ENCODE data around the gene EIF4G3. TPM values are rescaled to one million over a fixed set of nuclear protein-coding genes. Genes with fewer than 3 reads are reported as not detected.

Gene EIF4G3
- total and polyA plus RNA-seq, 9 of the 15 experiments (the other 6 are each of a cell fraction or from before 2014, with no cell fraction given): 6.7 to 40.5 (median 32.1) TPM

GRCh38 chr1:20848162-20848561 is 328.5 kb downstream of the EIF4G3 start (continued):
- TF ChIP-seq MGA (IDR thresholded peaks at IDR 0.05) (no peak), CLOCK (CRISPR knock-in tag; IDR thresholded peaks at IDR 0.05; ENCODE audit: borderline replicate concordance) (no peak), ZNF282 (CRISPR knock-in tag; IDR thresholded peaks at IDR 0.05) (no peak), RFX1 (IDR thresholded peaks at IDR 0.05) (no peak), ZNF277 (CRISPR knock-in tag; IDR thresholded peaks at IDR 0.05; ENCODE audit: borderline replicate concordance) (no peak), PHTF2 (CRISPR knock-in tag; IDR thresholded peaks at IDR 0.05) (no peak), PRPF4 (IDR thresholded peaks at IDR 0.05; ENCODE audit: insufficient read depth, low read depth, low read length, poor library complexity, severe bottlenecking) (no peak), HCFC1 (IDR thresholded peaks at IDR 0.05; ENCODE audit: low read depth, low read length) (no peak)

Data from K562 (cell line).